HEK293T (cell line): ENCODE results near the gene MYG1.

Source experiments
- BHLHE40 ChIP-seq: fragments of 450-650 bp; IDR thresholded peaks from 2 replicates; pipeline ENCODE4 v1.6.1; 2016; ENCODE audit warnings: mild to moderate bottlenecking, moderate library complexity, borderline replicate concordance
- ELF4 ChIP-seq: fragments of 450-650 bp; IDR thresholded peaks from 2 replicates; pipeline ENCODE4 v1.6.1; 2017; ENCODE audit warnings: antibody characterized with exemption
- L3MBTL2 ChIP-seq: fragments of 450-650 bp; conservative IDR thresholded peaks from 2 replicates; pipeline ENCODE4 v1.6.1; 2016; ENCODE audit warnings: mild to moderate bottlenecking
- NFRKB ChIP-seq: fragments of 450-650 bp; IDR thresholded peaks from 2 replicates; pipeline ENCODE4 v1.6.1; 2016; ENCODE audit warnings: mild to moderate bottlenecking, moderate library complexity
- SP1 ChIP-seq: fragments of 450-650 bp; IDR thresholded peaks from 2 replicates; pipeline ENCODE4 v1.6.1; 2017
- SUZ12 ChIP-seq: fragments of 450-650 bp; IDR thresholded peaks from 2 replicates; pipeline ENCODE4 v1.6.1; 2016; ENCODE audit warnings: mild to moderate bottlenecking
- ZNF384 ChIP-seq: fragments of 450-650 bp; IDR thresholded peaks from 2 replicates; pipeline ENCODE4 v1.6.1; 2016

DNA sequence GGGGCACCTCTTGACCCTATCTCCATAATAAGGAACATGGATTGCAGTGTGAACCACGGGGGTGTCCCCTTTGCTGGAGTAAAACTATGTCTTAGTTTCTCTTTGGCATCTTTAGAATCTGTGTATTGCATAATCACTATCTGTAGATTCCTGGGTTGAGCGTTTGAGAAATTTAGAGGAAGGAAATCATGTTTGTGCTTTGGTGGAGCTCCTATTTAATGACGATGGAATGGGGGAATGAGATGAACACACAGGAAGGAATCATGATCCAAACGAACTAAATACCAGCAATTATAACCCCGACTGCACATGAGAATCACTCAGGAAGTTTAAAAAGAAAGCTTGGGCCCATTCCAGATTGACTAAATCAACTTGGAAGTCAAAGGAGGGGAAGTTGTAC lies 1.3 kb upstream of the MYG1 start:
- TF ChIP-seq ELF4 (no peak), NFRKB (no peak), SUZ12 (no peak), ZNF384 (no peak), L3MBTL2 (no peak), BHLHE40 (no peak), SP1 (no peak)
